K562 (cell line): ENCODE measurements around the gene BEST4. TPM values are rescaled to one million over a fixed set of nuclear protein-coding genes. Genes with fewer than 3 reads are reported as not detected.

Source experiments
- CBFB ChIP-seq: sonication (generic); formaldehyde crosslinking; IDR thresholded peaks from 2 replicates; pipeline ENCODE4 v1.4.0; 2020; ENCODE audit warnings: mild to moderate bottlenecking, missing genetic modification reagents
- FOXK2 ChIP-seq, 2 experiments: fragments of 450-650 bp; IDR thresholded peaks in 1 of 2; conservative IDR thresholded peaks in 1 of 2; 2 replicates each; pipeline ENCODE4 v1.6.1; 2016; ENCODE audit warnings: low read depth in 2 of 2, mild to moderate bottlenecking in 1 of 2
- NFE2 ChIP-seq: IDR thresholded peaks from 2 replicates; pipeline ENCODE4 v1.6.1; 2014; ENCODE audit warnings: antibody characterized with exemption, low read depth
- ZNF764 ChIP-seq: fragments of 250-450 bp; sonication (Bioruptor Pico); IDR thresholded peaks from 2 replicates; pipeline ENCODE4 v1.4.0; 2020; ENCODE audit warnings: low read depth, mild to moderate bottlenecking, moderate library complexity
- polyA plus RNA-seq, 8 experiments: library from polyadenylated mRNA; depleted of rRNA in 4 of 8; stranded (reverse) in 5 of 8; unstranded in 3 of 8; fragments of >200 nt; fragmentation: Nextera tagmentation in 2 of 8; fragmentation: Illumina TruSeq in 1 of 8; extraction: Ambion mirVana in 2 of 8; extraction: Trizol in 1 of 8; gene quantifications; 2 replicates each; pipeline versions ENCODE4 v1.2.1 to v1.2.3, GENCODE V29; 2011 to 2014; ENCODE audit warnings: inconsistent platforms in 1 of 8, missing spikeins in 1 of 8
- total RNA-seq, 7 experiments: library from RNA; depleted of rRNA in 6 of 7; stranded (reverse); fragments of >200 nt in 6 of 7; fragmentation: Illumina TruSeq in 2 of 7; extraction: Trizol in 2 of 7; gene quantifications; 2 replicates each; pipeline versions ENCODE4 v1.2.1 to v1.2.3, GENCODE V29; 2011 to 2021; ENCODE audit warnings: low replicate concordance in 1 of 7
- TF ChIP-seq, protein P1 (sequence below): fragments of 200-600 bp; sonication (generic); IDR thresholded peaks from one replicate; pipeline ENCODE4 v1.6.1; 2012; ENCODE audit warnings: mild to moderate bottlenecking, low read depth, low read length, inconsistent platforms

Gene BEST4
- total and polyA plus RNA-seq, 9 of the 15 experiments (the other 6 are each of a cell fraction or from before 2014, with no cell fraction given) = 0.07 to 0.11 TPM; not detected in 7

DNA sequence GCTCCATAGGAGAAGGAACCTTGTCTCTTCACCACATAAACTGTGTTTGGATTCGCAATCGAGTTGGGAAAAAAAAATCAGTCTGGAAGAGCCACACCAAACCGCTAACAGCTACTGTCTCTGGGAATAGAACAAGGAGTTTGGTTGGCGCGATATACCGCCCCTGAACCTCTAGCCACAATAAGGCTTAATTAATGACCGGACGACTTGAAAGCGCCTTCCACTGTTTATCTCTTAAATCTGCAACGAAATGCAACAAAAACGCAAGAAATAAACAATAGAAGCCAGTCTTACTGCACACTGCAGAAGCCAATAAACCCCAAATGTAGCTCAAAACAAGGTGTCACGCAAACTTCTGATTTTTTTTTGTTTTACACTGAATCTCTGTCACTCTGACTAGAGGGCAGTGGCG, 31.2 kb upstream of the BEST4 start (continued):
- TF ChIP-seq, protein P1, sequence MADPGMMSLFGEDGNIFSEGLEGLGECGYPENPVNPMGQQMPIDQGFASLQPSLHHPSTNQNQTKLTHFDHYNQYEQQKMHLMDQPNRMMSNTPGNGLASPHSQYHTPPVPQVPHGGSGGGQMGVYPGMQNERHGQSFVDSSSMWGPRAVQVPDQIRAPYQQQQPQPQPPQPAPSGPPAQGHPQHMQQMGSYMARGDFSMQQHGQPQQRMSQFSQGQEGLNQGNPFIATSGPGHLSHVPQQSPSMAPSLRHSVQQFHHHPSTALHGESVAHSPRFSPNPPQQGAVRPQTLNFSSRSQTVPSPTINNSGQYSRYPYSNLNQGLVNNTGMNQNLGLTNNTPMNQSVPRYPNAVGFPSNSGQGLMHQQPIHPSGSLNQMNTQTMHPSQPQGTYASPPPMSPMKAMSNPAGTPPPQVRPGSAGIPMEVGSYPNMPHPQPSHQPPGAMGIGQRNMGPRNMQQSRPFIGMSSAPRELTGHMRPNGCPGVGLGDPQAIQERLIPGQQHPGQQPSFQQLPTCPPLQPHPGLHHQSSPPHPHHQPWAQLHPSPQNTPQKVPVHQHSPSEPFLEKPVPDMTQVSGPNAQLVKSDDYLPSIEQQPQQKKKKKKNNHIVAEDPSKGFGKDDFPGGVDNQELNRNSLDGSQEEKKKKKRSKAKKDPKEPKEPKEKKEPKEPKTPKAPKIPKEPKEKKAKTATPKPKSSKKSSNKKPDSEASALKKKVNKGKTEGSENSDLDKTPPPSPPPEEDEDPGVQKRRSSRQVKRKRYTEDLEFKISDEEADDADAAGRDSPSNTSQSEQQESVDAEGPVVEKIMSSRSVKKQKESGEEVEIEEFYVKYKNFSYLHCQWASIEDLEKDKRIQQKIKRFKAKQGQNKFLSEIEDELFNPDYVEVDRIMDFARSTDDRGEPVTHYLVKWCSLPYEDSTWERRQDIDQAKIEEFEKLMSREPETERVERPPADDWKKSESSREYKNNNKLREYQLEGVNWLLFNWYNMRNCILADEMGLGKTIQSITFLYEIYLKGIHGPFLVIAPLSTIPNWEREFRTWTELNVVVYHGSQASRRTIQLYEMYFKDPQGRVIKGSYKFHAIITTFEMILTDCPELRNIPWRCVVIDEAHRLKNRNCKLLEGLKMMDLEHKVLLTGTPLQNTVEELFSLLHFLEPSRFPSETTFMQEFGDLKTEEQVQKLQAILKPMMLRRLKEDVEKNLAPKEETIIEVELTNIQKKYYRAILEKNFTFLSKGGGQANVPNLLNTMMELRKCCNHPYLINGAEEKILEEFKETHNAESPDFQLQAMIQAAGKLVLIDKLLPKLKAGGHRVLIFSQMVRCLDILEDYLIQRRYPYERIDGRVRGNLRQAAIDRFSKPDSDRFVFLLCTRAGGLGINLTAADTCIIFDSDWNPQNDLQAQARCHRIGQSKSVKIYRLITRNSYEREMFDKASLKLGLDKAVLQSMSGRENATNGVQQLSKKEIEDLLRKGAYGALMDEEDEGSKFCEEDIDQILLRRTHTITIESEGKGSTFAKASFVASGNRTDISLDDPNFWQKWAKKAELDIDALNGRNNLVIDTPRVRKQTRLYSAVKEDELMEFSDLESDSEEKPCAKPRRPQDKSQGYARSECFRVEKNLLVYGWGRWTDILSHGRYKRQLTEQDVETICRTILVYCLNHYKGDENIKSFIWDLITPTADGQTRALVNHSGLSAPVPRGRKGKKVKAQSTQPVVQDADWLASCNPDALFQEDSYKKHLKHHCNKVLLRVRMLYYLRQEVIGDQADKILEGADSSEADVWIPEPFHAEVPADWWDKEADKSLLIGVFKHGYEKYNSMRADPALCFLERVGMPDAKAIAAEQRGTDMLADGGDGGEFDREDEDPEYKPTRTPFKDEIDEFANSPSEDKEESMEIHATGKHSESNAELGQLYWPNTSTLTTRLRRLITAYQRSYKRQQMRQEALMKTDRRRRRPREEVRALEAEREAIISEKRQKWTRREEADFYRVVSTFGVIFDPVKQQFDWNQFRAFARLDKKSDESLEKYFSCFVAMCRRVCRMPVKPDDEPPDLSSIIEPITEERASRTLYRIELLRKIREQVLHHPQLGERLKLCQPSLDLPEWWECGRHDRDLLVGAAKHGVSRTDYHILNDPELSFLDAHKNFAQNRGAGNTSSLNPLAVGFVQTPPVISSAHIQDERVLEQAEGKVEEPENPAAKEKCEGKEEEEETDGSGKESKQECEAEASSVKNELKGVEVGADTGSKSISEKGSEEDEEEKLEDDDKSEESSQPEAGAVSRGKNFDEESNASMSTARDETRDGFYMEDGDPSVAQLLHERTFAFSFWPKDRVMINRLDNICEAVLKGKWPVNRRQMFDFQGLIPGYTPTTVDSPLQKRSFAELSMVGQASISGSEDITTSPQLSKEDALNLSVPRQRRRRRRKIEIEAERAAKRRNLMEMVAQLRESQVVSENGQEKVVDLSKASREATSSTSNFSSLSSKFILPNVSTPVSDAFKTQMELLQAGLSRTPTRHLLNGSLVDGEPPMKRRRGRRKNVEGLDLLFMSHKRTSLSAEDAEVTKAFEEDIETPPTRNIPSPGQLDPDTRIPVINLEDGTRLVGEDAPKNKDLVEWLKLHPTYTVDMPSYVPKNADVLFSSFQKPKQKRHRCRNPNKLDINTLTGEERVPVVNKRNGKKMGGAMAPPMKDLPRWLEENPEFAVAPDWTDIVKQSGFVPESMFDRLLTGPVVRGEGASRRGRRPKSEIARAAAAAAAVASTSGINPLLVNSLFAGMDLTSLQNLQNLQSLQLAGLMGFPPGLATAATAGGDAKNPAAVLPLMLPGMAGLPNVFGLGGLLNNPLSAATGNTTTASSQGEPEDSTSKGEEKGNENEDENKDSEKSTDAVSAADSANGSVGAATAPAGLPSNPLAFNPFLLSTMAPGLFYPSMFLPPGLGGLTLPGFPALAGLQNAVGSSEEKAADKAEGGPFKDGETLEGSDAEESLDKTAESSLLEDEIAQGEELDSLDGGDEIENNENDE = no peak
- TF ChIP-seq NFE2 (no peak), FOXK2 (conservative IDR thresholded peaks at IDR 0.05 in 1 of 2, IDR thresholded peaks at IDR 0.05 in 1 of 2; ENCODE audit: low read depth in 2 of 2) (peak in 1 of 2 experiments; percentile 28; a peak in 2 of 4 replicates), CBFB (CRISPR knock-in tag) (no peak), ZNF764 (CRISPR knock-in tag) (no peak)
